Activated naive CD8-positive, alpha-beta T cell treated with anti-CD3 and anti-CD28 coated beads, Interleukin-2, amount 10 ng/mL, durations not matched to agents 7 days and 5 days (primary cell): ENCODE data around the gene TRIM73. TPM values are rescaled to one million over a fixed set of nuclear protein-coding genes. Genes with fewer than 3 reads are reported as not detected.
"Not testable (repeated sequence)": the region's sequence is repeated elsewhere in the genome, so short reads cannot be mapped to it uniquely, and the experiment has no call there.

Experiments used
- ATAC-seq: fragments of 150-1000 bp; cut with Tn5 transposase; one replicate; pipeline ENCODE4 v1.10.0; 2021; ENCODE audit warnings: low read depth, moderate library complexity
- POLR2A ChIA-PET: fragments of 350-600 bp; sonication (Branson Sonifier 250); formaldehyde crosslinking; loops from one replicate; lab custom pipeline; 2021; ENCODE audit warnings: antibody characterized with exemption; lab: Charles Lee
- DNase-seq: peaks from one replicate; pipeline ENCODE4 v3.0.0; 2021
- H3K27ac Mint-ChIP-seq: one replicate; pipeline ENCODE4 v1.8.0; 2022; ENCODE audit warnings: mild to moderate bottlenecking, mixed read lengths
- H3K27me3 Mint-ChIP-seq: one replicate; pipeline ENCODE4 v1.8.0; 2022; ENCODE audit warnings: mild to moderate bottlenecking, moderate library complexity, mixed read lengths
- H3K36me3 Mint-ChIP-seq: one replicate; pipeline ENCODE4 v1.8.0; 2021; ENCODE audit warnings: mild to moderate bottlenecking, mixed read lengths
- H3K4me1 Mint-ChIP-seq: one replicate; pipeline ENCODE4 v1.8.0; 2021; ENCODE audit warnings: mixed read lengths
- H3K4me3 Mint-ChIP-seq: one replicate; pipeline ENCODE4 v1.8.0; 2022; ENCODE audit warnings: mild to moderate bottlenecking, moderate library complexity, mixed read lengths
- H3K9me3 Mint-ChIP-seq: one replicate; pipeline ENCODE4 v1.8.0; 2021; ENCODE audit warnings: mixed read lengths
- total RNA-seq, 2 experiments: library from RNA; stranded (reverse); gene quantifications; one replicate each; pipeline ENCODE4 v1.2.3, GENCODE V29; 2021

TRIM73 gene
- total RNA-seq, 2 experiments from 2014 or later: 18.4 to 18.7 TPM

DNA sequence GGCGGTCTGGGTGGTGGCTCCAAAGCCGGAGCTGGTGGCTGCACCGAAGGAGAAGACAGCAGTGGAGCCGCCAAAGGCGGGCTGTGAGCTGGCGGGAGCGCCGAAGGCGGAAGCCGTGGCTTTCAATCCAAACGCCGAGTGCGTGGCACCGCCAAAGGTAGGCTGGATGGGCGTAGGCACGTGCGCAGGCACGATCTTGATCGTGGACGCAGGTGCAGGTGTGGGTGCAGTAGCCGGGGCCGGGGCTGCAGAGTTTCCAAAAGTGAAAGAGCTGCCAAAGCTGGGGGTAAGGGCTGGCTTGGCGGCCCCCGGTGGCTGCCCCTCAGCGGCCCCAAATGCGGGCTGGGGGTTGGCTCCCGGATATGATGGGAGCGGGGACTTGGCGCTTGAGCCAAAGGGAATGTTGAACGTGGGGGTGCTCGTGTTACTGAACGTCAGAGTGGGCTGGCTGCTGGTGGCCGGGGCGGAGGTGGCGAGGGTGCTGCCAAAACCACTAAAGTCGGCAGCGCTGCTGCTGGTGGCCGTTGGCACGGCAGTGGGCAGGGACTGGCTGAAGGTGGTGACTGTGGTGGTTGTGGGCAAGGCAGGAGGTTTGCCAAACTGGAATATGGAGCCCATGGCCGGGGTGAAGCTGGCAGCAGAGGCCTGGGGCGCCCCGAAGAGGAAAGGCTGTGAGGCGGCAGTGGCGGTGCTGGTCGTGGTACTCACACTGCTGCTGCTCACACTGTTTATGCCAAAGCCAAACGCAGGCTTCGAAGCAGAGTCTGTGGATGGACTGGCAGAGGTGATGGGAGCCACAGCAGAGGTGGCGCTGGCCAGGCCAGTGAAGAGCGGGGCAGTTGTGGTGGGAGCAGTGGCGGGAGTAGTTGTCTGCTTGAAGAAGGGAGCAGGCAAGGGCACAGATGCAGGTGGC, 26.6 kb downstream of the TRIM73 start:
- H3K9me3 Mint-ChIP-seq, DNase-seq, H3K4me1 Mint-ChIP-seq, POLR2A ChIA-PET, H3K27ac Mint-ChIP-seq, H3K4me3 Mint-ChIP-seq, H3K36me3 Mint-ChIP-seq, H3K27me3 Mint-ChIP-seq, ATAC-seq: not testable (repeated sequence)

DNA sequence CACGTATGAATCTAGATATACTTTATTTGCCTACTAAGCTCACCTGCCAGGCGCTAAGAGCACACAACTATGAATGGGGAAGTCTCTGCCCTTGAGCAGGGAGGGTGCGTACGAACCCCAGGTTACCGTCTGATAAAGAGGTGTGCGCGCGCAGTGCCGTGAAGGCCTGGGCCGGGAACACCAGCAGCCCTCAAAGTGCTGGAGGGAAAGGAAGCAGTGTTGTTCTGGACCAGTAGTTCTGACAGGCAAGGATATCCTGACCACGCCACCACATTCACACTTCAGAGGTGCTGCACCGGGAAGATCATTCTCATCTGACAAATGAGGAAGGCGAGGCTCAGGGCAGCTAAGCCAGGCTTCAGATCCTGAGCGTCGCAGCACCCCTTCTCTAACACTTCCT, 28.1 kb downstream of the TRIM73 start:
- H3K27ac Mint-ChIP-seq, POLR2A ChIA-PET, H3K9me3 Mint-ChIP-seq, DNase-seq, H3K4me3 Mint-ChIP-seq, H3K4me1 Mint-ChIP-seq, H3K36me3 Mint-ChIP-seq, H3K27me3 Mint-ChIP-seq, ATAC-seq: not testable (repeated sequence)

- DNase-seq, H3K27ac Mint-ChIP-seq, H3K4me3 Mint-ChIP-seq, H3K9me3 Mint-ChIP-seq, H3K27me3 Mint-ChIP-seq, ATAC-seq, POLR2A ChIA-PET, H3K4me1 Mint-ChIP-seq: not testable (repeated sequence)
- H3K36me3 Mint-ChIP-seq: peaks cover 26% of the 10 kb centered on the region
Measured at GRCh38 chr7:75439000-75439399, 43.6 kb downstream of the TRIM73 start.

DNA sequence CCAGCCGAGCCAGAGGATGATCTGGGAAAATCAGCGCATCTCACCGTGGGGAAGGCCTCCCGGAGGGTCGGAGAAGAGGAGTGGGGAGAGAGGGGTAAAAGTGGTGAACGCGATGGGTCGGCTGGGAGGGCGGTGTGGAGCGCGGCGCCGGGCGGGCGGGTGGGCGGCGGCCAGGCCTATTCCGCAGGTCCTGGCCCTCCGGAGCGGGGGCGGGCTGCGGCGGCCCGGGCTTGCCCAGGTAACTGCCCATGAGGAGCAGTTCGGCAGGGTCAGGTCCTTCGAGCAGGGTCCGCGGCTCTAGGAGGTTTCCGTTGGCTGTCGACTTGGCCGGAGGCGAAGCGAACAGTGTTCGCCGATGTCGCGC, 46.7 kb downstream of the TRIM73 start:
- peak; percentile 50 for ATAC-seq
- POLR2A ChIA-PET, DNase-seq, H3K27me3 Mint-ChIP-seq, H3K4me1 Mint-ChIP-seq, H3K9me3 Mint-ChIP-seq: not testable (repeated sequence)
- peak overlapping the region; percentile 90 for H3K4me3 Mint-ChIP-seq
- peak overlapping the region; percentile 94 for H3K27ac Mint-ChIP-seq
- peaks cover 14% of the 10 kb centered on the region for H3K36me3 Mint-ChIP-seq

DNA sequence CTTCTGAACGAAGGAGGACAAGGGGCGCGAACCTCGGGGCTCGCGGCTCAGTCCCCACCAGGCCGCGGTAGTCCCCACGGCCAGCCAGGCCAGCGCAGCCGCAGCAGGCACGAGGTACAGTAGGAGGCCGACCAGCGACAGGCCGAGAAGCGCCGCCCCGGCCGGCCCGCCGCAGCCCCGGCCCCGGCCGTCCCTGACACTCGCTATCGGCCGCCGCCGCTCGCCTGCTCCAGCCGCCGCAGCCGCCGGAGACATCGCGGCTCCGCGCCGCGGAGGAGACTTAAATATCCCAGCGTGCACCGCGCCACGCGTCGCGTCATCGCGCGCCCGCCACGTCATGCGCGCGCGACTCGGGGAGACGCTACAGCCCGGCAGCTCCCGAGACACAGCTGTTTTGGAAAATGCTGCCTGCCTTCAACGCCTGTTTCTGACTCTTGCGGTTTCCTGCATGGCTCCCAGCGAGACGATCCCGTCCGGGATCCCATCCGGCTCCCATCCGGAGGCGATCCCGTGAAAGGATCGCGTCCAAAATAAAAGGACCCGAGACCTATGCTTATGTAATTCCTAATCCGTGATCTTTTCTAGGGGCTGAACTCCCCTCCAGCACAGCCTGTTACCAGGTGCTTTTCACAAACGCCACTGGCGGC, 47.2 kb downstream of the TRIM73 start:
- Mint-ChIP-seq H3K36me3 (peaks cover 14% of the 10 kb centered on the region), H3K27ac (peak overlapping the region; percentile 88), H3K4me3 (peak overlapping the region; percentile 92)
- H3K27me3 Mint-ChIP-seq, H3K9me3 Mint-ChIP-seq, H3K4me1 Mint-ChIP-seq, POLR2A ChIA-PET: not testable (repeated sequence)
- ATAC-seq (peak; percentile 93), DNase-seq (peak; percentile 63)

DNA sequence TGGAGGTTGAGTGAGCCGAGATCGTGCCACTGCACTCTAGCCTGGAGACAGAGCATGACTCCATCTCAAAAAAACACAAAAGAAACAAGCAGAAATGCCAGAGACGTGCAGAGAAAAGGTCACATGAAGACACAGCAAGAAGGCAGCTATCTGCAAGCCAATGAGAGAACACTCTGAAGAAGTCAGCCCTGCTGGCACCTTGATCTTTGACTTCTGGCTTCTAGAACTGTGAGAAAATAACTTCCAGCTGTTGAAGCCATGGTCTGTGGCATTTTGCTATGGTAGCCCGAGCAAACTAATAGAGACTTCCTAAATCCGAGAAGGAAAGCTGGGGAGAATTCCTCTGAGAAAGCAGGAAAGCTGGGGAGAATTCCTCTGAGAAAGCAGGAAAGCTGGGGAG, 54.5 kb downstream of the TRIM73 start:
- H3K4me1 Mint-ChIP-seq, DNase-seq, H3K4me3 Mint-ChIP-seq, ATAC-seq, H3K36me3 Mint-ChIP-seq, H3K27ac Mint-ChIP-seq, POLR2A ChIA-PET, H3K9me3 Mint-ChIP-seq, H3K27me3 Mint-ChIP-seq: not testable (repeated sequence)

GRCh38 chr7:75452494-75452955, 57.1 kb downstream of the TRIM73 start:
- H3K4me3 Mint-ChIP-seq, DNase-seq, H3K27me3 Mint-ChIP-seq, POLR2A ChIA-PET, H3K36me3 Mint-ChIP-seq, H3K27ac Mint-ChIP-seq, H3K9me3 Mint-ChIP-seq, H3K4me1 Mint-ChIP-seq: not testable (repeated sequence)
- peak; percentile 82 for ATAC-seq

Other genes with a start within 250 kb of the TRIM73 start
- gene POM121C, start 90.7 kb downstream of the TRIM73 start, total RNA-seq: 10 to 100 TPM; 82.2 to 87.3 TPM
- under 1 TPM in 1 of 2 experiments, not detected in 1; 0.14 TPM for gene SPDYE5, start 96.7 kb downstream of the TRIM73 start, total RNA-seq